A549 (cell line): ENCODE data around the gene TMOD4. TPM values are rescaled to one million over a fixed set of nuclear protein-coding genes. Genes with fewer than 3 reads are reported as not detected.

Experiments
- ATAC-seq, 2 experiments: fragments of 200-7000 bp in 1 of 2; fragments of >200 bp in 1 of 2; cut with Nextera tagmentation in 1 of 2; cut with Tn5 transposase in 1 of 2; 3 replicates each; pipeline versions ENCODE4 v1.8.0 to v1.9.1; 2018 to 2020; ENCODE audit warnings: mild to moderate bottlenecking in 1 of 2, moderate library complexity in 1 of 2
- CTCF ChIA-PET: fragments of 300-600 bp; sonication (Branson Sonifier 250); formaldehyde crosslinking; extraction: SDS; loops from one replicate; lab custom pipeline; 2021; ENCODE audit warnings: antibody characterized with exemption, inconsistent platforms; lab: Yijun Ruan, JAX
- POLR2A ChIA-PET: fragments of 350-600 bp; formaldehyde crosslinking; extraction: SDS; loops from one replicate; lab custom pipeline; 2021; ENCODE audit warnings: antibody characterized with exemption, inconsistent platforms; lab: Yijun Ruan, JAX
- DNase-seq, 2 experiments: peaks; one replicate each; pipeline versions ENCODE4 v3.0.0 to v3.0.0-alpha.2; 2011 to 2016; ENCODE audit warnings: low read depth in 1 of 2, low spot score in 1 of 2
- FAIRE-seq: peaks from 2 replicates; lab custom pipeline; 2011; peaks lifted over from hg19 to GRCh38; lab: Jason Lieb, UNC
- H3K27ac ChIP-seq, 2 experiments: fragments of >200 bp; sonication (Bioruptor Twin); formaldehyde crosslinking; 3 replicates each; pipeline ENCODE4 v1.5.1; 2016 to 2017
- H3K4me1 ChIP-seq: fragments of >200 bp; sonication (Bioruptor Twin); formaldehyde crosslinking; 3 replicates; pipeline ENCODE4 v1.6.1; 2016
- H3K4me2 ChIP-seq: fragments of >200 bp; sonication (Bioruptor Twin); formaldehyde crosslinking; 3 replicates; pipeline ENCODE4 v1.6.1; 2016
- H3K4me3 ChIP-seq: fragments of >200 bp; sonication (Bioruptor Twin); formaldehyde crosslinking; 3 replicates; pipeline ENCODE4 v1.5.1; 2016
- H3K9me3 ChIP-seq: fragments of >200 bp; sonication (Bioruptor Twin); formaldehyde crosslinking; 3 replicates; pipeline ENCODE4 v1.6.1; 2016
- CBX8 ChIP-seq: fragments of 200-600 bp; sonication (generic); IDR thresholded peaks from 2 replicates; pipeline ENCODE4 v1.6.1; 2016
- CEBPB ChIP-seq, 2 experiments: fragments of >200 bp in 1 of 2; sonication (Bioruptor Twin) in 1 of 2; formaldehyde crosslinking in 1 of 2; IDR thresholded peaks; 2 replicates each; pipeline ENCODE4 v1.6.1; 2012 to 2016
- CHD2 ChIP-seq: fragments of 150-350 bp; IDR thresholded peaks from 2 replicates; pipeline ENCODE4 v1.6.1; 2014; ENCODE audit warnings: low read length; ENCODE audit not compliant: partially characterized antibody
- EHMT2 ChIP-seq: fragments of 200-600 bp; sonication (generic); IDR thresholded peaks from 2 replicates; pipeline ENCODE4 v1.6.1; 2016; ENCODE audit warnings: antibody characterized with exemption, low read depth, mild to moderate bottlenecking, moderate library complexity
- ESRRA ChIP-seq: fragments of 150-350 bp; IDR thresholded peaks from 2 replicates; pipeline ENCODE4 v1.6.1; 2014; ENCODE audit warnings: mild to moderate bottlenecking, low read length, borderline replicate concordance
- FOXS1 ChIP-seq: fragments of 250-450 bp; sonication (Bioruptor Pico); IDR thresholded peaks from 2 replicates; pipeline ENCODE4 v1.5.0; 2020; ENCODE audit warnings: mild to moderate bottlenecking, moderate library complexity
- GATA3 ChIP-seq: IDR thresholded peaks from 2 replicates; pipeline ENCODE4 v1.6.1; 2012; ENCODE audit warnings: borderline replicate concordance
- HEYL ChIP-seq: fragments of 250-450 bp; sonication (Bioruptor Pico); IDR thresholded peaks from 2 replicates; pipeline ENCODE4 v1.8.0; 2021; ENCODE audit warnings: mild to moderate bottlenecking, moderate library complexity
- HOXB5 ChIP-seq: fragments of 250-450 bp; sonication (Bioruptor Pico); IDR thresholded peaks from 2 replicates; pipeline ENCODE4 v1.5.0; 2020; ENCODE audit warnings: mild to moderate bottlenecking, moderate library complexity
- JUN ChIP-seq, 2 experiments: fragments of >200 bp; sonication (Bioruptor Twin); formaldehyde crosslinking; IDR thresholded peaks; 2 replicates in 1 of 2; 3 replicates in 1 of 2; pipeline ENCODE4 v1.6.1; 2016 to 2017
- KDM5A ChIP-seq: fragments of 200-600 bp; sonication (generic); IDR thresholded peaks from 2 replicates; pipeline ENCODE4 v1.6.1; 2016; ENCODE audit warnings: antibody characterized with exemption, mild to moderate bottlenecking
- MYC ChIP-seq: IDR thresholded peaks from 2 replicates; pipeline ENCODE4 v1.6.1; 2012; ENCODE audit warnings: mild to moderate bottlenecking, inconsistent platforms, low read length, improper control_type of control experiment, borderline replicate concordance
- NR3C1 ChIP-seq: fragments of >200 bp; sonication (Bioruptor Twin); formaldehyde crosslinking; IDR thresholded peaks from 3 replicates; pipeline ENCODE4 v1.6.1; 2017
- PHF8 ChIP-seq: fragments of 200-600 bp; sonication (generic); IDR thresholded peaks from 2 replicates; pipeline ENCODE4 v1.6.1; 2016; ENCODE audit warnings: low read depth, mild to moderate bottlenecking, antibody characterized with exemption, moderate library complexity, borderline replicate concordance
- POLR2AphosphoS2 ChIP-seq: conservative IDR thresholded peaks from 2 replicates; pipeline ENCODE4 v1.6.1; 2012; ENCODE audit warnings: low read length, improper control_type of control experiment, inconsistent platforms
- RCOR1 ChIP-seq: fragments of 150-350 bp; IDR thresholded peaks from 2 replicates; pipeline ENCODE4 v1.6.1; 2014; ENCODE audit warnings: antibody characterized with exemption, low read length, low read depth
- TFCP2L1 ChIP-seq: fragments of 250-450 bp; sonication (Bioruptor Pico); IDR thresholded peaks from 2 replicates; pipeline ENCODE4 v1.5.0; 2021; ENCODE audit warnings: mild to moderate bottlenecking
- ZNF302 ChIP-seq: fragments of 250-450 bp; sonication (Bioruptor Pico); IDR thresholded peaks from 2 replicates; pipeline ENCODE4 v1.9.0; 2021; ENCODE audit warnings: inconsistent platforms, mild to moderate bottlenecking, moderate library complexity
- WGBS: methylation state at CpG from one replicate; pipeline ENCODE4 v1.1.6; 2017; ENCODE audit errors: missing lambda C conversion rate; 5-methylcytosine and 5-hydroxymethylcytosine counted together
- polyA plus RNA-seq, 4 experiments: library from polyadenylated mRNA; depleted of rRNA in 3 of 4; stranded (reverse); fragments of >200 nt; fragmentation: RNase III in 1 of 4; extraction: RNeasy Plus Mini Kit Qiagen cat#74134 plus additional on column Dnase treatment in 1 of 4; gene quantifications; 2 replicates in 3 of 4; 3 replicates in 1 of 4; pipeline ENCODE4 v1.2.3, GENCODE V29; 2011 to 2017
- TF ChIP-seq, protein P1 (sequence below): fragments of >200 bp; sonication (Bioruptor Twin); formaldehyde crosslinking; IDR thresholded peaks from 2 replicates; pipeline ENCODE4 v1.6.1; 2016
- TF ChIP-seq, protein P2 (sequence below): fragments of 250-450 bp; sonication (Bioruptor Pico); IDR thresholded peaks from 2 replicates; pipeline ENCODE4 v1.5.0; 2021; ENCODE audit warnings: mild to moderate bottlenecking, moderate library complexity, borderline replicate concordance
- TF ChIP-seq, protein P3 (sequence below): IDR thresholded peaks from 2 replicates; pipeline ENCODE4 v1.6.1; 2012; ENCODE audit warnings: low read depth, borderline replicate concordance
- TF ChIP-seq, protein P4 (sequence below): fragments of >200 bp; sonication (Bioruptor Twin); formaldehyde crosslinking; IDR thresholded peaks from 3 replicates; pipeline ENCODE4 v1.5.1; 2016

The TMOD4 gene
- polyA plus RNA-seq, 2 of the 4 experiments (the other 2 are of a cell fraction) = 0.30 to 0.49 TPM

DNA sequence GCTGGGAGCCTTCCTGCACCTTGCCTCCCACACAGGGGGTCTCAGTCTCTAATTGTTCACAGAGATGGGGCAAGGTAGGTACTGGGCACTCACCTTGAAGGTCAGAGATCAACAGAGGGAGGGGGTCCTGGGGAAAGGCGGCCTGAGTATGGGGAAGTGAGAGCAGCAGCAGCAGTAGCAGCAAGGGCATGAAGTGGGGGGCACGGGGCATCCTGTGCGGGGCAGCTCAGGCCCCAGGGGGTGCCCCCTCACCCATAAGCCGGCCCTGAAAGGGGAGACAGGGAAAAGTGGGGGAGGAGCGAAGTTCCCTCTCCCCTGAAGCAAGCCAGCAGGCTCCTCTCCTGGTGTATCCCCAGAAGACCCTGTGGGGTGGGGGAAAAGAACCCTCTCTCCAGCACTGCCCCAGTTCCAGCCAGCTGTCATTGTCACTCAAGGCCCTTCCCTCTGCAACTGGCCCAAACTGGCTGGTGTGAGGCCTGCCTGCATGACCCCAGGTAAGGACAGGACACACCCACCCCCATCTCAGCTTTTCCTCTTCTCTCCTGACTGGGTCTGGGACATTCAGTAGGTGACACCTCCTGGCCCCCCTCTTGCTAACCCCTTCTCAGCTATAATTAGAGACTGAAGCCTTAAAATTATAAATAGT lies 33.2 kb downstream of the TMOD4 start:
- H3K4me2 ChIP-seq = no peak overlapping the region
- no peak for ATAC-seq
- no peaks in the 10 kb centered on the region for H3K9me3 ChIP-seq
- FAIRE-seq = no peak
- H3K4me1 ChIP-seq = peaks cover 10% of the 10 kb centered on the region; the same call in 2 of the 3 replicates
- ChIA-PET CTCF (interaction anchor here (1.0 to 4.6 kb wide), 5 partner anchors 8 to 43 kb away, joined by 3 to 37 read pairs (median 6); partner anchors contain the start of gene TNFAIP8L2), POLR2A (no interaction called here)
- no peak for TF ChIP-seq GATA3
- TF ChIP-seq HOXB5 = no peak
- TF ChIP-seq HEYL (CRISPR knock-in tag) = no peak
- TF ChIP-seq CEBPB (IDR thresholded peaks at IDR 0.05) = no peak
- no peak for TF ChIP-seq POLR2AphosphoS2
- TF ChIP-seq FOXS1 (CRISPR knock-in tag) = no peak
- no peak for TF ChIP-seq JUN (IDR thresholded peaks at IDR 0.05)
- no peak for TF ChIP-seq PHF8
- no peak for TF ChIP-seq RCOR1
- TF ChIP-seq EHMT2 = no peak
- TF ChIP-seq KDM5A = no peak
- TF ChIP-seq TFCP2L1 (CRISPR knock-in tag) = no peak
- no peak overlapping the region for H3K4me3 ChIP-seq
- DNase-seq = no peak
- no peak overlapping the region for H3K27ac ChIP-seq
- 58% methylated on average over 4 of the region's 5 CpGs for WGBS

DNA sequence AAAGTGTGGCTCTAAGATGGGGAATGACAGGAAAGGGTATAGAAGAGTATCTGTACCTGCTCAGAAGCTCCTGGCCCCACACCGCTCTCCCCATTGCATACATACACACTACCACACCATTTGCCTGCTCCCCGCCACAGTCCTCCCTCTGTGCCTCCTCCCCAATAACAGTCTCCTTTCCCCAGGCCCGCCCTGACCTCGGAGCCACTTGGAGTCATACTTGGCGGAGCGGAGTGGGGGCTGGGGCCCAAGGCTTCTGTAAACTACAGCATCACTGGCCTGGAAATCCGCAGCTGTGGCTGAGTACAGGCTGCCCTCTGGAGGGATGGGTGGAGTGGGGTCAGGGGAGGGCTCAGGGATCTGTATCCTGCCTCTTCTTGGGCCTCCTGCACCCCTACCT lies 38.0 kb downstream of the TMOD4 start:
- POLR2A ChIA-PET = no interaction called here
- Histone ChIP-seq H3K4me2 (no peak overlapping the region), H3K4me3 (no peak overlapping the region), H3K9me3 (no peaks in the 10 kb centered on the region), H3K27ac (no peak overlapping the region), H3K4me1 (no peaks in the 10 kb centered on the region)
- ATAC-seq (no peak), FAIRE-seq (no peak), DNase-seq (no peak)
- TF ChIP-seq JUN (IDR thresholded peaks at IDR 0.05) (no peak), ZNF302 (no peak), NR3C1 (no peak), EHMT2 (no peak), ESRRA (no peak), MYC (no peak)
- TF ChIP-seq, protein P1, sequence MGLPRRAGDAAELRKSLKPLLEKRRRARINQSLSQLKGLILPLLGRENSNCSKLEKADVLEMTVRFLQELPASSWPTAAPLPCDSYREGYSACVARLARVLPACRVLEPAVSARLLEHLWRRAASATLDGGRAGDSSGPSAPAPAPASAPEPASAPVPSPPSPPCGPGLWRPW = no peak
- TF ChIP-seq, protein P2, sequence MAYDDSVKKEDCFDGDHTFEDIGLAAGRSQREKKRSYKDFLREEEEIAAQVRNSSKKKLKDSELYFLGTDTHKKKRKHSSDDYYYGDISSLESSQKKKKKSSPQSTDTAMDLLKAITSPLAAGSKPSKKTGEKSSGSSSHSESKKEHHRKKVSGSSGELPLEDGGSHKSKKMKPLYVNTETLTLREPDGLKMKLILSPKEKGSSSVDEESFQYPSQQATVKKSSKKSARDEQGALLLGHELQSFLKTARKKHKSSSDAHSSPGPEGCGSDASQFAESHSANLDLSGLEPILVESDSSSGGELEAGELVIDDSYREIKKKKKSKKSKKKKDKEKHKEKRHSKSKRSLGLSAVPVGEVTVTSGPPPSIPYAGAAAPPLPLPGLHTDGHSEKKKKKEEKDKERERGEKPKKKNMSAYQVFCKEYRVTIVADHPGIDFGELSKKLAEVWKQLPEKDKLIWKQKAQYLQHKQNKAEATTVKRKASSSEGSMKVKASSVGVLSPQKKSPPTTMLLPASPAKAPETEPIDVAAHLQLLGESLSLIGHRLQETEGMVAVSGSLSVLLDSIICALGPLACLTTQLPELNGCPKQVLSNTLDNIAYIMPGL (CRISPR knock-in tag) = no peak
- CTCF ChIA-PET = interaction anchor here (1.4 to 2.7 kb wide), 2 partner anchors 18 to 67 kb away, joined by 6 to 8 read pairs; partner anchors contain the start of gene GABPB2
- WGBS = 87% methylated on average over 7 of the region's 7 CpGs

DNA sequence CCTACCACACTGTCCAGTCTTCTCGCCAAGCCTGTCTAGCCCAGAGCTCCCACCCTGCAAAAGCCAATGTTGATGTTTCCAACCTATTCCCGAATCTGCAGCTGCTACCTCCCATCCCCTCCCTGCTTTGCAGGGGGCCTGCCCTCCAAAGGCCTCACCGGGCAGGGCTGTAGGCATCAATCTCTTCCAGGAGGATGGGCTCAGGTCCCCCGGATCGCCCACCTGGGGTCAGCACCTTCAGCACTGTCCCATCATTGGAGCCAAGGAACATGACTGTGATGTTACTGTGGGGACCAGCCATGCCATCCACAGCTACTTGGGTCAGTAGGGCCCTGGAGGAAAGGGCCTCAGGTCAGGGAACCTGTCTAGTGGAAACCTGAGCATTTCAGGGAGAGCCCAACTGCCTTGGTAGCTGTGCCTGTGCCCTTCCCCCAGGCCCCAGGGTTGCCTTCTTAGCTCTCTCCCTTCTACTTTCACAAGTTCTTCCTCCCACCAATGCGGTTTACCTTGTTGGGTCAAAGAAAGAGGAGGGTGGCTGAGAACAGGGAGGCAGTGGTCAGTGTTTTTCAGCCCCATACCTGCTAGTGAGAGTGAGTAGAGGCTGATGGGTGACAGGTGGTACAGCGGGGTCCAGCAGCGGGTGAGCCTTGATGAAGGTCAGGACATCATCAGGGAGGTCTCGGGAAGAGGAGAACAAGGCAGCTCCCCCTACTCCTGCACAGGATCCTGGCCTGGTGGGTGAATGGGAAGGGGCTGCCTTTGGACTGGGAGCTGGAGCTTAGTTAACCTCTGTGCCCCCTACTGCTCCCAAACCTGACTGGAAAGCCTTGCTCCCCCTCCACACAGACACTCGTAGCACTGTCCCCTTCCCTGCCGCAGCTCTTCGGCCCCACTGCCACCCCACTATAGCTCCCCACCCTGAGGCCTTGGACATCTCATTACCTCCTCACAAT lies 40.1 kb downstream of the TMOD4 start:
- Histone ChIP-seq H3K27ac (no peak overlapping the region), H3K9me3 (no peaks in the 10 kb centered on the region), H3K4me2 (no peak overlapping the region)
- FAIRE-seq = no peak
- no peak for TF ChIP-seq CHD2
- TF ChIP-seq, protein P3, sequence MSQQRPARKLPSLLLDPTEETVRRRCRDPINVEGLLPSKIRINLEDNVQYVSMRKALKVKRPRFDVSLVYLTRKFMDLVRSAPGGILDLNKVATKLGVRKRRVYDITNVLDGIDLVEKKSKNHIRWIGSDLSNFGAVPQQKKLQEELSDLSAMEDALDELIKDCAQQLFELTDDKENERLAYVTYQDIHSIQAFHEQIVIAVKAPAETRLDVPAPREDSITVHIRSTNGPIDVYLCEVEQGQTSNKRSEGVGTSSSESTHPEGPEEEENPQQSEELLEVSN = no peak
- TF ChIP-seq, protein P4, sequence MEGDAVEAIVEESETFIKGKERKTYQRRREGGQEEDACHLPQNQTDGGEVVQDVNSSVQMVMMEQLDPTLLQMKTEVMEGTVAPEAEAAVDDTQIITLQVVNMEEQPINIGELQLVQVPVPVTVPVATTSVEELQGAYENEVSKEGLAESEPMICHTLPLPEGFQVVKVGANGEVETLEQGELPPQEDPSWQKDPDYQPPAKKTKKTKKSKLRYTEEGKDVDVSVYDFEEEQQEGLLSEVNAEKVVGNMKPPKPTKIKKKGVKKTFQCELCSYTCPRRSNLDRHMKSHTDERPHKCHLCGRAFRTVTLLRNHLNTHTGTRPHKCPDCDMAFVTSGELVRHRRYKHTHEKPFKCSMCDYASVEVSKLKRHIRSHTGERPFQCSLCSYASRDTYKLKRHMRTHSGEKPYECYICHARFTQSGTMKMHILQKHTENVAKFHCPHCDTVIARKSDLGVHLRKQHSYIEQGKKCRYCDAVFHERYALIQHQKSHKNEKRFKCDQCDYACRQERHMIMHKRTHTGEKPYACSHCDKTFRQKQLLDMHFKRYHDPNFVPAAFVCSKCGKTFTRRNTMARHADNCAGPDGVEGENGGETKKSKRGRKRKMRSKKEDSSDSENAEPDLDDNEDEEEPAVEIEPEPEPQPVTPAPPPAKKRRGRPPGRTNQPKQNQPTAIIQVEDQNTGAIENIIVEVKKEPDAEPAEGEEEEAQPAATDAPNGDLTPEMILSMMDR = no peak
- TF ChIP-seq, protein P2 (CRISPR knock-in tag) = no peak
- TF ChIP-seq CEBPB (IDR thresholded peaks at IDR 0.05) = no peak
- TF ChIP-seq CBX8 = no peak
- TF ChIP-seq, all 56 proteins: peak for 0
- Histone ChIP-seq H3K4me1 (no peaks in the 10 kb centered on the region), H3K4me3 (no peak overlapping the region)
- 78% methylated on average over 12 of the region's 12 CpGs for WGBS
- no peak for DNase-seq
- CTCF ChIA-PET = interaction anchor here (1.0 to 3.8 kb wide), 9 partner anchors 9 to 65 kb away, joined by 3 to 23 read pairs (median 4); partner anchors contain the start of genes GABPB2 and TNFAIP8L2
- POLR2A ChIA-PET = no interaction called here
- peak in 1 of 2 experiments; percentile 39; a peak in 2 of 6 replicates for ATAC-seq
